ENCODE results near the gene GALNTL6. TPM values are rescaled to one million over a fixed set of nuclear protein-coding genes. Genes with fewer than 3 reads are reported as not detected.

The GALNTL6 gene
- total RNA-seq, 2 experiments from 2014 or later: not detected

GRCh38 chr4:172495769-172496168 lies 682.6 kb downstream of the GALNTL6 start:
- no peak overlapping the region for H3K4me3 Mint-ChIP-seq
- POLR2A ChIA-PET: no interaction called here
- ATAC-seq (no peak), DNase-seq (no peak)
- CTCF ChIA-PET: no interaction called here
- no peaks in the 10 kb centered on the region for H3K4me1 Mint-ChIP-seq (ENCODE audit: low read depth)
- no peaks in the 10 kb centered on the region for H3K27me3 Mint-ChIP-seq (ENCODE audit: low read depth)
- H3K9me3 Mint-ChIP-seq (ENCODE audit: insufficient read depth): no peaks in the 10 kb centered on the region
- no peaks in the 10 kb centered on the region for H3K36me3 Mint-ChIP-seq (ENCODE audit: low read depth)
- no peak overlapping the region for H3K27ac Mint-ChIP-seq

DNA sequence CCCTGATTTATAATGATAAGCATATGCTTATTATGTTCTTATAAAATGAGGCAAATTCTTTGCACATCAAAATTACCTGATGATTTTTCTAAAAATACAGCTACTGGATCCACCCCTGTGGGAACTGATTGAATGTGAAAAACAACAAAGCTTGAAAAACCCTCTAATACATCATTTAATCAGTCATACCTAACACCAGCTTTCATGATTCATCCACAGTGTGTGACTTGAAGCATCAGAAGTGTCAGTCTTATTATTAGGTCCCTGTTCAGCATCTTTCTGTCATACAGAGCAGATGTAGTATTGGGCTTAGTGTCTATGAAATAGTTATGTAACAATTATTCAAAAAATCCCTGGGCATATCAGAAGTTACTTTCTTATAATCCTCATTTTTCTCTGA lies 684.1 kb downstream of the GALNTL6 start:
- Mint-ChIP-seq H3K27me3 (ENCODE audit: low read depth) (no peaks in the 10 kb centered on the region), H3K4me1 (ENCODE audit: low read depth) (no peaks in the 10 kb centered on the region), H3K36me3 (ENCODE audit: low read depth) (no peaks in the 10 kb centered on the region), H3K9me3 (ENCODE audit: insufficient read depth) (no peaks in the 10 kb centered on the region), H3K27ac (no peak overlapping the region), H3K4me3 (no peak overlapping the region)
- CTCF ChIA-PET: no interaction called here
- ATAC-seq (no peak), DNase-seq (no peak)
- POLR2A ChIA-PET: no interaction called here

DNA sequence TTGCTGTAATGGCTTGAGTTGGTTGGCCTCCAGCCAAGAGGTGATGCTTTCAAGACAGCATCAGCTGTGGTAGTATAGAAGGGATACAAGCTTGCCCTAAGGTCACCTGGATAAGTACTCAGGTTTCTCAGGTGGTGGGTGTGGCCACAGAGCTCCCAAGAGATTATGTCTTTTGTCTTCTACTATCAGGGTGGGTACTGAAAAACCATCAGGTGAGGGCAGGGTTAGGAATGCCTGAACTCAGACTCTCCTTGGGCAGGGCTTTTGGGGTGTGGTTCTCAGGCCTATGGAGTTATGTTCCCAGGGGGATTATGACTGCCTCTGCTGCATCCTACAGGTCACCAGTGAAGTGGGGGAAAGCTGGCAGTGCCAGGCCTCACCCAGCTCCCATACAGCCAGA lies 700.8 kb downstream of the GALNTL6 start:
- Mint-ChIP-seq H3K4me1 (ENCODE audit: low read depth) (no peaks in the 10 kb centered on the region), H3K27me3 (ENCODE audit: low read depth) (no peaks in the 10 kb centered on the region), H3K9me3 (ENCODE audit: insufficient read depth) (peaks cover 7% of the 10 kb centered on the region), H3K36me3 (ENCODE audit: low read depth) (no peaks in the 10 kb centered on the region), H3K27ac (no peak overlapping the region), H3K4me3 (no peak overlapping the region)
- ATAC-seq (no peak), DNase-seq (no peak)
- CTCF ChIA-PET: no interaction called here
- POLR2A ChIA-PET: no interaction called here

GRCh38 chr4:172514801-172515200 lies 701.6 kb downstream of the GALNTL6 start:
- ATAC-seq (no peak), DNase-seq (no peak)
- H3K4me3 Mint-ChIP-seq: no peak overlapping the region
- ChIA-PET CTCF (no interaction called here), POLR2A (no interaction called here)
- H3K4me1 Mint-ChIP-seq (ENCODE audit: low read depth): no peaks in the 10 kb centered on the region
- no peak overlapping the region for H3K27ac Mint-ChIP-seq
- peaks cover 7% of the 10 kb centered on the region for H3K9me3 Mint-ChIP-seq (ENCODE audit: insufficient read depth)
- no peaks in the 10 kb centered on the region for H3K36me3 Mint-ChIP-seq (ENCODE audit: low read depth)
- no peaks in the 10 kb centered on the region for H3K27me3 Mint-ChIP-seq (ENCODE audit: low read depth)

GRCh38 chr4:172515266-172515879 lies 702.2 kb downstream of the GALNTL6 start:
- Mint-ChIP-seq H3K4me3 (no peak overlapping the region), H3K36me3 (ENCODE audit: low read depth) (no peaks in the 10 kb centered on the region), H3K27ac (no peak overlapping the region), H3K9me3 (ENCODE audit: insufficient read depth) (peaks cover 7% of the 10 kb centered on the region), H3K27me3 (ENCODE audit: low read depth) (no peaks in the 10 kb centered on the region), H3K4me1 (ENCODE audit: low read depth) (no peaks in the 10 kb centered on the region)
- ChIA-PET POLR2A (no interaction called here), CTCF (no interaction called here)
- DNase-seq (no peak), ATAC-seq (no peak)

GRCh38 chr4:172517391-172517790 lies 704.2 kb downstream of the GALNTL6 start:
- POLR2A ChIA-PET: no interaction called here
- no peaks in the 10 kb centered on the region for H3K36me3 Mint-ChIP-seq (ENCODE audit: low read depth)
- ATAC-seq (no peak), DNase-seq (no peak)
- CTCF ChIA-PET: no interaction called here
- H3K27ac Mint-ChIP-seq: no peak overlapping the region
- H3K27me3 Mint-ChIP-seq (ENCODE audit: low read depth): no peaks in the 10 kb centered on the region
- H3K4me1 Mint-ChIP-seq (ENCODE audit: low read depth): no peaks in the 10 kb centered on the region
- H3K4me3 Mint-ChIP-seq: no peak overlapping the region
- H3K9me3 Mint-ChIP-seq (ENCODE audit: insufficient read depth): peaks cover 7% of the 10 kb centered on the region

- Mint-ChIP-seq H3K27me3 (ENCODE audit: low read depth) (no peaks in the 10 kb centered on the region), H3K4me1 (ENCODE audit: low read depth) (no peaks in the 10 kb centered on the region), H3K36me3 (ENCODE audit: low read depth) (no peaks in the 10 kb centered on the region), H3K9me3 (ENCODE audit: insufficient read depth) (no peaks in the 10 kb centered on the region), H3K27ac (no peak overlapping the region), H3K4me3 (no peak overlapping the region)
- ATAC-seq (no peak), DNase-seq (no peak)
- ChIA-PET POLR2A (no interaction called here), CTCF (no interaction called here)
Observed at GRCh38 chr4:172521248-172521647, 708.0 kb downstream of the GALNTL6 start.

DNA sequence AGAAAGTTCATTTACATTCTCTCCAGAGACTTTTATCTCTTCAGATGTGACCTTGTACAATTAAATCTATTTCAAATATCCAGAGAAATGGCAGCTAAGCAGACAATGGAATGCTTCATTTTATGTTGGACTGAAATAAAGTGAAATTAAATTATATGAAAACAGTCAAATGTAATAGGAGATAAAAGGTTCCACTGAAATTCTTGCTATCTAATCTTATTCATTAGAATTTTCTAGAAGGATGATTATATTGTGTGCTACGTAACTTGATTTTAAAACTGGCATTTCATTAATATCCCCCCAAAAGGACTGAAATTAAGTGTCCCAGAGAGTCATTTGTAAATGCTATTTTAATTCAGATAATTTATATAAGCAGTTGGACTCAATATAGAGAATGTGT lies 708.5 kb downstream of the GALNTL6 start:
- CTCF ChIA-PET: no interaction called here
- Mint-ChIP-seq H3K4me1 (ENCODE audit: low read depth) (no peaks in the 10 kb centered on the region), H3K9me3 (ENCODE audit: insufficient read depth) (no peaks in the 10 kb centered on the region), H3K36me3 (ENCODE audit: low read depth) (no peaks in the 10 kb centered on the region), H3K27ac (no peak overlapping the region), H3K4me3 (no peak overlapping the region), H3K27me3 (ENCODE audit: low read depth) (no peaks in the 10 kb centered on the region)
- POLR2A ChIA-PET: no interaction called here
- ATAC-seq (no peak), DNase-seq (no peak)

DNA sequence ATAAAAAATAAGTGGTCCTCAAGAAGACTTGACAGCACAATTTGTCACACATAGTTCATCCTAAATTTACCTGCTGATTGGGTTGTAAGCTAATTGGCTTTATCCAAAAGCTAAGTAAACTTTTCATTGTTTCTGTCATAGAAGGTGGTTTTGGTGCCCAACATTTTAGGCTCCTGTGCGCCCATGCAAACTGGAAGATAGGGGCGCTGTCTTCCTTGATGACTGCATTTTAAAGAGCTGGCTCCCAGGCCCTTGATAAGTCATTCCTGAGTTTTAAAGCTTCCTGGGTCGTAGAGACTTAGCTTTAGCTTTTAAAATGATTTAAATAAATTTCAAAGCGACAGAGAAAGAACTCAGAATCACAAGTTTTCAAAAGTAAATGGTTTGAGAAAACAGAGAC lies 730.0 kb downstream of the GALNTL6 start:
- ATAC-seq (no peak), DNase-seq (no peak)
- POLR2A ChIA-PET: no interaction called here
- CTCF ChIA-PET: no interaction called here
- H3K9me3 Mint-ChIP-seq (ENCODE audit: insufficient read depth): peaks cover 4% of the 10 kb centered on the region
- H3K36me3 Mint-ChIP-seq (ENCODE audit: low read depth): no peaks in the 10 kb centered on the region
- no peaks in the 10 kb centered on the region for H3K4me1 Mint-ChIP-seq (ENCODE audit: low read depth)
- H3K27ac Mint-ChIP-seq: no peak overlapping the region
- H3K4me3 Mint-ChIP-seq: no peak overlapping the region
- no peaks in the 10 kb centered on the region for H3K27me3 Mint-ChIP-seq (ENCODE audit: low read depth)

DNA sequence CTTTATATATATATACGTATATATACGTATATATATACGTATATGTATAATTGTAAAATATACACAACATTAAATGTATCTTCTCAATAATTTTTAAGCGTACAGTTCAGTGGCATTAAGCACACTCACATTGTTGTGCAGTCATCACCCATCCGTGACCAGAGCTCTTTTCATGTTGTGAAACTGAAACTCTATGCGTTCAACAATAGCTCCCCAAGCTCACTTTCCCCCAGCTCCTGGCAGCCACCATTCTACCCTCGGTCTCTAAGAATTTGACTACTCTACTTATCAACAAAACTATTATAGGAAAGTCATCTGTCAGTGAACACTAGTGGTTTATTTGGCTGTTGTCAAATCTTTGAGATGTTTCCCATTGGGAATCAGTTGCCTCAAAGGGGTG lies 733.6 kb downstream of the GALNTL6 start:
- POLR2A ChIA-PET: no interaction called here

DNA sequence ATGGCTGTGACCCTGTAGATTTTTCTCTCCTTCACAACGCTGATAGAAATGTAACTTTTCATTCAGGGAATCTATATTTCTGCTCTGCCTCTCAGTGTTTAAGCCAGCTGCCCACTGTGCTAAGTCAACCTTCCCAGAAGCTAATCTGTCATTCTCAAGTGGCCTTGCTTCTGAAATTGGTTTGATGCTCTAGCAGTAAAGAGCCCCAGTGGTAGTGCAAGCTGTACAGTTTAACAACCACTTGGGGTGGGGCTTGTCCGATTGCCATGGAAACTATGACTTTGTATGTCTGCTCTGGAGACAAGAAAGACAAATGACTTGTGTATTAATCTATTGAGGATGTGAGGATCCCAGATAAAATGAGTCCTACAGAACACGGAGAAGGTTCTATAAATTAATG lies 734.5 kb downstream of the GALNTL6 start:
- ChIA-PET CTCF (no interaction called here), POLR2A (no interaction called here)
- no peaks in the 10 kb centered on the region for H3K27me3 Mint-ChIP-seq (ENCODE audit: low read depth)
- H3K9me3 Mint-ChIP-seq (ENCODE audit: insufficient read depth): peaks cover 4% of the 10 kb centered on the region
- no peak for ATAC-seq
- no peaks in the 10 kb centered on the region for H3K4me1 Mint-ChIP-seq (ENCODE audit: low read depth)
- no peak overlapping the region for H3K4me3 Mint-ChIP-seq
- H3K27ac Mint-ChIP-seq: no peak overlapping the region
- no peaks in the 10 kb centered on the region for H3K36me3 Mint-ChIP-seq (ENCODE audit: low read depth)
- DNase-seq: no peak

More for the DNA sequence above, 733.6 kb downstream of the GALNTL6 start:
- Mint-ChIP-seq H3K4me1 (ENCODE audit: low read depth) (no peaks in the 10 kb centered on the region), H3K36me3 (ENCODE audit: low read depth) (no peaks in the 10 kb centered on the region), H3K27ac (no peak overlapping the region), H3K9me3 (ENCODE audit: insufficient read depth) (peaks cover 4% of the 10 kb centered on the region), H3K4me3 (no peak overlapping the region), H3K27me3 (ENCODE audit: low read depth) (no peaks in the 10 kb centered on the region)
- DNase-seq: no peak
- CTCF ChIA-PET: interaction anchor here (0.6 kb wide), 1 partner anchor 539 kb away, joined by 3 read pairs; no protein-coding TSS in a partner anchor
- ATAC-seq: no peak

GRCh38 chr4:172553216-172553615 lies 740.0 kb downstream of the GALNTL6 start:
- no peaks in the 10 kb centered on the region for H3K27me3 Mint-ChIP-seq (ENCODE audit: low read depth)
- DNase-seq: no peak
- ChIA-PET POLR2A (no interaction called here), CTCF (no interaction called here)
- no peaks in the 10 kb centered on the region for H3K36me3 Mint-ChIP-seq (ENCODE audit: low read depth)
- no peaks in the 10 kb centered on the region for H3K4me1 Mint-ChIP-seq (ENCODE audit: low read depth)
- no peaks in the 10 kb centered on the region for H3K9me3 Mint-ChIP-seq (ENCODE audit: insufficient read depth)
- ATAC-seq: no peak
- no peak overlapping the region for H3K27ac Mint-ChIP-seq
- H3K4me3 Mint-ChIP-seq: no peak overlapping the region

- ChIA-PET CTCF (no interaction called here), POLR2A (no interaction called here)
- no peak overlapping the region for H3K27ac Mint-ChIP-seq
- H3K27me3 Mint-ChIP-seq (ENCODE audit: low read depth): no peaks in the 10 kb centered on the region
- no peaks in the 10 kb centered on the region for H3K9me3 Mint-ChIP-seq (ENCODE audit: insufficient read depth)
- H3K4me1 Mint-ChIP-seq (ENCODE audit: low read depth): no peaks in the 10 kb centered on the region
- DNase-seq: no peak
- ATAC-seq: no peak
- no peaks in the 10 kb centered on the region for H3K36me3 Mint-ChIP-seq (ENCODE audit: low read depth)
- H3K4me3 Mint-ChIP-seq: no peak overlapping the region
Observed at GRCh38 chr4:172554588-172554987, 741.4 kb downstream of the GALNTL6 start.

Data from activated CD8-positive, alpha-beta T cell treated with anti-CD3 and anti-CD28 coated beads, Interleukin-2, amount 10 ng/mL, durations not matched to agents 7 days and 5 days (primary cell).